Measurements from ENCODE around the gene PEX13.
"Not testable (repeated sequence)": the region's sequence is repeated elsewhere in the genome, so short reads cannot be mapped to it uniquely, and the experiment has no call there.

The PEX13 gene

GRCh38 chr2:61021228-61021660, 3.7 kb downstream of the PEX13 start:
- no peak overlapping the region for H3K4me3 ChIP-seq (ENCODE audit: low read length)
- no peaks in the 10 kb centered on the region for H3K27me3 ChIP-seq (ENCODE audit: control insufficient read depth, low read length)
- TF ChIP-seq CTCF (IDR thresholded peaks at IDR 0.05; ENCODE audit: low read depth, low read length, poor library complexity, severe bottlenecking), result no peak
- TF ChIP-seq EZH2phosphoT487 (IDR thresholded peaks at IDR 0.05; ENCODE audit: borderline replicate concordance, low read length), result no peak
- peaks cover 6% of the 10 kb centered on the region; the same call in 1 of the 2 replicates for H3K9me3 ChIP-seq (ENCODE audit: control insufficient read depth, insufficient read depth, low read length)
- peaks cover 26% of the 10 kb centered on the region for H3K36me3 ChIP-seq (ENCODE audit: control insufficient read depth, low read length)
- no peak overlapping the region for H3K27ac ChIP-seq (ENCODE audit: low read depth, low read length)
- no peak overlapping the region for H3K4me2 ChIP-seq (ENCODE audit: low read length)
- no peaks in the 10 kb centered on the region for H3K9me2 ChIP-seq (replicated peaks; ENCODE audit: control insufficient read depth, low read length)
- peaks cover 80% of the 10 kb centered on the region for H3K79me2 ChIP-seq (ENCODE audit: control insufficient read depth, low read length)
- H3K4me1 ChIP-seq (ENCODE audit: control insufficient read depth, low read length), result peaks cover 15% of the 10 kb centered on the region
- no peaks in the 10 kb centered on the region for H4K20me1 ChIP-seq (ENCODE audit: control insufficient read depth, insufficient read depth, low read depth, low read length)
- H3F3A ChIP-seq (ENCODE audit: control insufficient read depth, insufficient read depth), result no peaks in the 10 kb centered on the region

- Histone ChIP-seq H3K9me2 (replicated peaks; ENCODE audit: control insufficient read depth, low read length) (no peaks in the 10 kb centered on the region), H3K4me1 (ENCODE audit: control insufficient read depth, low read length) (peaks cover 10% of the 10 kb centered on the region), H3K9me3 (ENCODE audit: control insufficient read depth, insufficient read depth, low read length) (peaks cover 6% of the 10 kb centered on the region; the same call in 1 of the 2 replicates), H3K4me2 (ENCODE audit: low read length) (no peak overlapping the region), H3K4me3 (ENCODE audit: low read length) (no peak overlapping the region), H3K27ac (ENCODE audit: low read depth, low read length) (no peak overlapping the region), H4K20me1 (ENCODE audit: control insufficient read depth, insufficient read depth, low read depth, low read length) (no peaks in the 10 kb centered on the region), H3K27me3 (ENCODE audit: control insufficient read depth, low read length) (no peaks in the 10 kb centered on the region), H3F3A (ENCODE audit: control insufficient read depth, insufficient read depth) (no peaks in the 10 kb centered on the region), H3K79me2 (ENCODE audit: control insufficient read depth, low read length) (peaks cover 59% of the 10 kb centered on the region), H3K36me3 (ENCODE audit: control insufficient read depth, low read length) (peaks cover 23% of the 10 kb centered on the region)
- no peak for TF ChIP-seq EZH2phosphoT487 (IDR thresholded peaks at IDR 0.05; ENCODE audit: borderline replicate concordance, low read length)
- TF ChIP-seq CTCF (IDR thresholded peaks at IDR 0.05; ENCODE audit: low read depth, low read length, poor library complexity, severe bottlenecking), result no peak
Observed at GRCh38 chr2:61023670-61024069, 6.2 kb downstream of the PEX13 start.

- Histone ChIP-seq H3K27me3 (ENCODE audit: control insufficient read depth, low read length) (no peaks in the 10 kb centered on the region), H3K4me2 (ENCODE audit: low read length) (no peak overlapping the region), H3K4me3 (ENCODE audit: low read length) (no peak overlapping the region), H3K9me3 (ENCODE audit: control insufficient read depth, insufficient read depth, low read length) (no peaks in the 10 kb centered on the region), H4K20me1 (ENCODE audit: control insufficient read depth, insufficient read depth, low read depth, low read length) (no peaks in the 10 kb centered on the region), H3K27ac (ENCODE audit: low read depth, low read length) (no peak overlapping the region), H3K9me2 (replicated peaks; ENCODE audit: control insufficient read depth, low read length) (no peaks in the 10 kb centered on the region), H3K4me1 (ENCODE audit: control insufficient read depth, low read length) (no peaks in the 10 kb centered on the region), H3K36me3 (ENCODE audit: control insufficient read depth, low read length) (peaks cover 30% of the 10 kb centered on the region), H3F3A (ENCODE audit: control insufficient read depth, insufficient read depth) (no peaks in the 10 kb centered on the region), H3K79me2 (ENCODE audit: control insufficient read depth, low read length) (peaks cover 7% of the 10 kb centered on the region; the same call in 1 of the 2 replicates)
- TF ChIP-seq CTCF (IDR thresholded peaks at IDR 0.05; ENCODE audit: low read depth, low read length, poor library complexity, severe bottlenecking) (no peak), EZH2phosphoT487 (IDR thresholded peaks at IDR 0.05; ENCODE audit: borderline replicate concordance, low read length) (no peak)
Observed at GRCh38 chr2:61029533-61029932, 12.0 kb downstream of the PEX13 start.

- peaks cover 36% of the 10 kb centered on the region for H3K36me3 ChIP-seq (ENCODE audit: control insufficient read depth, low read length)
- not testable (repeated sequence) for H3K79me2 ChIP-seq (ENCODE audit: control insufficient read depth, low read length); H3F3A ChIP-seq (ENCODE audit: control insufficient read depth, insufficient read depth); H3K4me3 ChIP-seq (ENCODE audit: low read length); H3K9me3 ChIP-seq (ENCODE audit: control insufficient read depth, insufficient read depth, low read length); H3K9me2 ChIP-seq (replicated peaks; ENCODE audit: control insufficient read depth, low read length); H3K4me2 ChIP-seq (ENCODE audit: low read length); H3K4me1 ChIP-seq (ENCODE audit: control insufficient read depth, low read length); H4K20me1 ChIP-seq (ENCODE audit: control insufficient read depth, insufficient read depth, low read depth, low read length); H3K27me3 ChIP-seq (ENCODE audit: control insufficient read depth, low read length); H3K27ac ChIP-seq (ENCODE audit: low read depth, low read length)
Observed at GRCh38 chr2:61034592-61034991, 17.1 kb downstream of the PEX13 start.

DNA sequence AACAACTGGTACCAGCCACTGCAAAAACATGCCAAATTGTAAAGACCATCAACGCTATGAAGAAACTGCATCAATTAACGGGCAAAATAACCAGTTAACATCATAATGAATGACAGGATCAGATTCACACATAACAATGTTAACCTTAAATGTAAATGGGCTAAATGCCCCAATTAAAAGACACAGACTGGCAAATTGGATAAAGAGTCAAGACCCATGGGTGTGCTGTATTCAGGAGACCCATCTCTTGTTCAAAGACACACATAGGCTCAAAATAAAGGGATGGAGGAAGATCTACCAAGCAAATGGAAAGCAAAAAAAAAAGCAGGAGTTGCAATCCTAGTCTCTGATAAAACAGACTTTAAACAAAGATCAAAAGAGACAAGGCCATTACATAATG, 19.1 kb downstream of the PEX13 start:
- not testable (repeated sequence) for H3K27ac ChIP-seq (ENCODE audit: low read depth, low read length); H3K9me2 ChIP-seq (replicated peaks; ENCODE audit: control insufficient read depth, low read length); H3K27me3 ChIP-seq (ENCODE audit: control insufficient read depth, low read length); H3K4me2 ChIP-seq (ENCODE audit: low read length); H3K4me3 ChIP-seq (ENCODE audit: low read length); H3F3A ChIP-seq (ENCODE audit: control insufficient read depth, insufficient read depth); H3K79me2 ChIP-seq (ENCODE audit: control insufficient read depth, low read length); H3K9me3 ChIP-seq (ENCODE audit: control insufficient read depth, insufficient read depth, low read length); H3K4me1 ChIP-seq (ENCODE audit: control insufficient read depth, low read length); H4K20me1 ChIP-seq (ENCODE audit: control insufficient read depth, insufficient read depth, low read depth, low read length)
- peaks cover 30% of the 10 kb centered on the region for H3K36me3 ChIP-seq (ENCODE audit: control insufficient read depth, low read length)
